ENCODE results near the gene DAW1. TPM values are rescaled to one million over a fixed set of nuclear protein-coding genes. Genes with fewer than 3 reads are reported as not detected.

DAW1 gene, protein sequence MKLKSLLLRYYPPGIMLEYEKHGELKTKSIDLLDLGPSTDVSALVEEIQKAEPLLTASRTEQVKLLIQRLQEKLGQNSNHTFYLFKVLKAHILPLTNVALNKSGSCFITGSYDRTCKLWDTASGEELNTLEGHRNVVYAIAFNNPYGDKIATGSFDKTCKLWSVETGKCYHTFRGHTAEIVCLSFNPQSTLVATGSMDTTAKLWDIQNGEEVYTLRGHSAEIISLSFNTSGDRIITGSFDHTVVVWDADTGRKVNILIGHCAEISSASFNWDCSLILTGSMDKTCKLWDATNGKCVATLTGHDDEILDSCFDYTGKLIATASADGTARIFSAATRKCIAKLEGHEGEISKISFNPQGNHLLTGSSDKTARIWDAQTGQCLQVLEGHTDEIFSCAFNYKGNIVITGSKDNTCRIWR
- total RNA-seq, result not detected
- polyA plus RNA-seq (ENCODE audit: insufficient read depth in 1 of 8, insufficient read length in 8 of 8, low replicate concordance in 1 of 8), result under 1 TPM in 4 of 8 donors, not detected in 4; 0.05 to 0.36 (median 0.09) TPM
- long read RNA-seq, donor 1, result 0 reads
- long read RNA-seq, donor 2, result 0 reads
- long read RNA-seq, donor 3, result 0 reads
- long read RNA-seq, donor 4, result 0 reads
- long read RNA-seq, donor 5, result 0 reads
- long read RNA-seq, donor 6, result 0 reads
- long read RNA-seq, donor 7, result 0 reads
- long read RNA-seq, donor 8, result 0 reads
- long read RNA-seq, donor 9, result 0 reads
- long read RNA-seq, donor 10, result 0 reads
- long read RNA-seq, donor 11, result 0 reads

DNA sequence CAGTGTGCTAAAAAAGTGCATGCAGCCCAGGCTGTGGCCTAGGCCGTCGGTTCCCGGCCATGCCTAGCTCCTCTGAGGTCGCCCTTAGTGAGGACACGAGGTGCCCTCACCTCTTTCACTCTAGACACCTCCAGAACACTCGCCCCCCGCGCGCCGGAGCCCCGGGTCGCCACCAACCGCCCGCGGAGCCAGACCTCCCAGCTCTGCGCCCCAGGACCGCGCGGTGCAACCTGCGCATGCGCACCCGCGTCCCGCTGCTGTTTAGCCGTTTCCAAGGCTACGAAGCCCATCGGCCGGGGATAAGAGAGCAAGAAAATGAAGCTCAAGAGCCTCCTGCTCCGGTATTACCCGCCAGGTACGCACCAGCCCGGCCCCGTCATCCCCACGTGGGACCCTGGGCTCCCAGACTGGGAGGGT, at the start of gene DAW1:
Gene DAW1 (plus strand): TSS at position 257 of the 417 bp plus-strand sequence. CDS start 59 bp downstream, at position 316.
- DNase-seq, result peak; percentile 78

DNA sequence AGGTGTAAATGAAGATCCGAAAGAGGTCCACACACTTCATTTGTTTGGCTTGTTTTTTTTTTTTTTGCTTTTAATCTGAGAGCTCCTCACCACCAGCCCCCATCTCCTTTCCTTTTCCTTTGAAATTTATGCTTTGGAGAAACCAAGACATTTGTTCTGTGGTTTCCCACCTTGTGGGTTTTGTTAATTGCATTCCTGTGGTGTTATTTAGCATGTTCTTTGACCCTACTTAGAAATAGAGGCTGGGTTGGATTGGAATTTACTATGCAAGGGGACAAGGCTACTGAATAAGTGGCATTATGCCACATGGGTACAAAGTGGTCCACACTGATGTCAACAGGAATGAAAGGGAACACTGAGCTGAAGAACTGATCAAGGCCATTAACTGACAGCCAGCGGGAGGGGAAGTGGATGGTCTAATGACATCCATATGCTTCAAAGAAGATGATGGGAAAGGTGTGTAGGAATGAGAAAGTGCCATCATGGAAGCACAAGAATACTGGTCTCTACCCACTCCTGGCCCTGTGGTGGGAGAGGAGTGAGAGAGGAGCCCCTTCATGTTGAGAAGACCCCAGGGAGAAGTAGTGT, 48.9 kb upstream of the DAW1 start:
- DNase-seq, result no peak
- Histone ChIP-seq H3K27me3 (ENCODE audit: control insufficient read depth, insufficient read depth, low read length) (no peaks in the 10 kb centered on the region), H3K4me1 (ENCODE audit: control insufficient read depth, insufficient read depth, low read length) (no peaks in the 10 kb centered on the region), H3K4me3 (ENCODE audit: low read length) (no peak overlapping the region), H3K36me3 (ENCODE audit: control insufficient read depth, insufficient read depth, low read length) (no peaks in the 10 kb centered on the region), H3K27ac (ENCODE audit: low read length) (no peak overlapping the region), H3K9me3 (replicated peaks; ENCODE audit: control insufficient read depth, low read depth, low read length) (no peaks in the 10 kb centered on the region)
- no CpG with 5 or more reads among the region's 2 CpGs for WGBS (ENCODE audit: insufficient coverage)

More for the DNA sequence above, at the start of gene DAW1:
- H3K36me3 ChIP-seq (ENCODE audit: control insufficient read depth, insufficient read depth, low read length), result no peaks in the 10 kb centered on the region
- H3K4me3 ChIP-seq (ENCODE audit: low read length), result peak within 1 kb of the TSS; percentile 25
- WGBS (ENCODE audit: insufficient coverage), result 2% methylated on average over 24 of the region's 34 CpGs
- H3K27me3 ChIP-seq (ENCODE audit: control insufficient read depth, insufficient read depth, low read length), result peaks cover 8% of the 10 kb centered on the region
- no peak within 1 kb of the TSS for H3K27ac ChIP-seq (ENCODE audit: low read length)
- H3K9me3 ChIP-seq (replicated peaks; ENCODE audit: control insufficient read depth, low read depth, low read length), result no peaks in the 10 kb centered on the region
- peaks cover 4% of the 10 kb centered on the region for H3K4me1 ChIP-seq (ENCODE audit: control insufficient read depth, insufficient read depth, low read length)

DNA sequence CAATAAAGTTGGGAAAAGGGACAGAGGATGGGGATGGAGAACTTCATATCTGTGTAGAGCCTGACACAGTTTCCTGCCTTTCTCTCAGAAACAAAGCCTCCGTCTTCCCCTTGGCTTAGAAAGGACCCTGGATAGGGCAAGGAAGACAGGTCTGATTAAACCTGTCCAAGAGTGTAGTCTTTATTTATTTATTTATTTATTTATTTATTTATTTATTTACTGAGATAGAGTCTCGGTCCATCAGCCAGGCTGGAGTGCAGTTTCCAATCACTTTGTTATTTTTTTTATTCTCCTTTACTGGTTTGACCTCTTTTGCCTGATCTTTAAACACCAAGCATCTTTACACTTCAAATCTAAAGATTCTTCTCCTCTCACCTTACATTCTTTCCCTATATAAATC, 47.5 kb upstream of the DAW1 start:
- WGBS (ENCODE audit: insufficient coverage), result no CpG with 5 or more reads among the region's 2 CpGs
- no peak for DNase-seq
- H3K27me3 ChIP-seq (ENCODE audit: control insufficient read depth, insufficient read depth, low read length), result no peaks in the 10 kb centered on the region
- no peaks in the 10 kb centered on the region for H3K9me3 ChIP-seq (replicated peaks; ENCODE audit: control insufficient read depth, low read depth, low read length)
- no peaks in the 10 kb centered on the region for H3K4me1 ChIP-seq (ENCODE audit: control insufficient read depth, insufficient read depth, low read length)
- H3K4me3 ChIP-seq (ENCODE audit: low read length), result no peak overlapping the region
- no peaks in the 10 kb centered on the region for H3K36me3 ChIP-seq (ENCODE audit: control insufficient read depth, insufficient read depth, low read length)
- no peak overlapping the region for H3K27ac ChIP-seq (ENCODE audit: low read length)

DNA sequence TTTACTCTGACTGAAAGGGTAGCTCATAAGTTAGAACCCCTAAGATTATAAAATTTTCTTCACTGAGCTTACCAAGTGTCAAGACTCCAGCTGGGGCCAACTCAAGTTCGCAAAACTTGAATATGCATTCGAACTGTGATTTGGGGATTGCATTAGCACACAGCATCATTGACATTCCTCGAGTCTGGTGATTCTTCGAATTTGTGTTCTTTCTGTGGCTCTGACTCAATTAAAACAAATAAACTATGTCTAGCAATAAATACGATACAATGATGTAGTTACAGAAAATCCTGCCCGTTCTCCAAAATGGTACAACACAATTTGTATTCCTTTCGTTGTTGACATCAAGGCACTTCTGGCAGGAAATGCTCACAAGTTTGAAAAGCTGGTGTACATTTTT, 46.7 kb upstream of the DAW1 start:
- Histone ChIP-seq H3K9me3 (replicated peaks; ENCODE audit: control insufficient read depth, low read depth, low read length) (no peaks in the 10 kb centered on the region), H3K36me3 (ENCODE audit: control insufficient read depth, insufficient read depth, low read length) (no peaks in the 10 kb centered on the region), H3K4me1 (ENCODE audit: control insufficient read depth, insufficient read depth, low read length) (no peaks in the 10 kb centered on the region), H3K4me3 (ENCODE audit: low read length) (no peak overlapping the region), H3K27me3 (ENCODE audit: control insufficient read depth, insufficient read depth, low read length) (no peaks in the 10 kb centered on the region), H3K27ac (ENCODE audit: low read length) (no peak overlapping the region)
- DNase-seq, result no peak
- 84% methylated on average over 4 of the region's 7 CpGs for WGBS (ENCODE audit: insufficient coverage)

DNA sequence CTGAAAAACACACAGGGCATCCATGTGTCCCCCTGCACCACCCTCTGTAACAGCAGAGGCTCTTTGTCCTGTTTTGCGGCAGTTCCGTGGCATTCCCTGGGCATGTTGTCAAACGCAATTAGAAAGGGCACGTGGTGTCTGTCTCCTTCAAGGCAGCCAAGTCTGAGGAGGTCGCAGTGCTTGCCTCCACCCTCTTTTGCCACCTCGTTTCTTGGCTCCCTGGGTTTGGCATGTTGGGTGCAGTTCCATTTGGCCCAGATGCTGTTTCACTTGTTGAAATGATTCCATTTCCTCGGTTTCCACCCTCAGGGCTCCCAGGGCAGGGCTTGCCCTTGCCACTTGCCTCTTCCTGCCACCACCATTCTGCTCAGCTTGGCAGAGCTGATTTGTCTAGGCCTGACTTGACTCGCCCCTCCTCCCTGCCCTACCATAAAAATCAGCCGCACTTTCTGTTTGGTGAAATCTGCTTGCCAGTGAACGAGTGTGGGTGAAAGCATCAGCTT, 45.4 kb upstream of the DAW1 start:
- H3K4me3 ChIP-seq (ENCODE audit: low read length), result no peak overlapping the region
- H3K9me3 ChIP-seq (replicated peaks; ENCODE audit: control insufficient read depth, low read depth, low read length), result no peaks in the 10 kb centered on the region
- no peak for DNase-seq
- WGBS (ENCODE audit: insufficient coverage), result 54% methylated on average over 8 of the region's 10 CpGs
- no peaks in the 10 kb centered on the region for H3K4me1 ChIP-seq (ENCODE audit: control insufficient read depth, insufficient read depth, low read length)
- H3K36me3 ChIP-seq (ENCODE audit: control insufficient read depth, insufficient read depth, low read length), result no peaks in the 10 kb centered on the region
- H3K27ac ChIP-seq (ENCODE audit: low read length), result no peak overlapping the region
- H3K27me3 ChIP-seq (ENCODE audit: control insufficient read depth, insufficient read depth, low read length), result no peaks in the 10 kb centered on the region

DNA sequence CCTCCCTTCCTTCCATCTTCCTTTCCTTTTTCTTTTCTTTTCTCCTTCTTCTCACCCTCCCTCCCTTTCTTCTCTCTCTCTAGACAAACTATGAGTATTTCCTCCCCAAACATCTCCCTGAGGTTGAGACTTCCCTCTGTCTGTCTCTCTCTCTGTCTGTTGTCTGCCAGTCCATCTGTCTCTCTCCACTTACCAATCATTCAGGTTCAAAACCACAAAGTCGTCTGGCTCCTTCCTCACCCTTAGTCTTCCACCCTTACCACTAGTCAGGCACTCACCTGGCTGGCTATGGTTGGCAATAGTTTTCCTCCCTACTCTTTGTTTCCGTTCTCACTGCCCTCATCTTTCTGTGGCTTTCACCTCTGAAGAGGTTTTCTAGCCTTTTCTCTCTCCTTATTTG, 44.9 kb upstream of the DAW1 start:
- Histone ChIP-seq H3K36me3 (ENCODE audit: control insufficient read depth, insufficient read depth, low read length) (no peaks in the 10 kb centered on the region), H3K4me3 (ENCODE audit: low read length) (no peak overlapping the region)

DNA sequence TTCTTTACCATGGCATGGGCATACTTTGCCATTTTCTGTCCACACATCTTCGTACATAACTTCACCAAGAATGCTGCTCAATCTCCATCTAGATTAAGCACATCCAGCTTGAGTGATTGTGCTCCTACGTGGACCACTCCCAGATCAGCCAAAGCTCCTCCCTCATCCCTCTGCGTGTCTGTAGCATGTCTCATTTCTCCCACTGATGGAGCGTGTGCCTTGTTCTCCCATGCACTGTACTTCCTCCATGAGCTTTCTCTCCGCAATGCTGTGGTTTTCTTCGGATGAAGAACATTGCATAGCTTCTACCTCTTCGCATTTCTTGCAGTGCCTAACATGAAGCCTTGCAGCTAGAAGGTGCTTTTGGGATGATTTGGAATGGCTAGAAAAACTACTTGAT, 44.3 kb upstream of the DAW1 start:
- Histone ChIP-seq H3K36me3 (ENCODE audit: control insufficient read depth, insufficient read depth, low read length) (no peaks in the 10 kb centered on the region), H3K4me1 (ENCODE audit: control insufficient read depth, insufficient read depth, low read length) (no peaks in the 10 kb centered on the region), H3K9me3 (replicated peaks; ENCODE audit: control insufficient read depth, low read depth, low read length) (no peaks in the 10 kb centered on the region), H3K27me3 (ENCODE audit: control insufficient read depth, insufficient read depth, low read length) (no peaks in the 10 kb centered on the region), H3K4me3 (ENCODE audit: low read length) (no peak overlapping the region), H3K27ac (ENCODE audit: low read length) (no peak overlapping the region)
- DNase-seq, result no peak
- 85% methylated on average over 3 of the region's 7 CpGs for WGBS (ENCODE audit: insufficient coverage)

More for the DNA sequence above, 44.9 kb upstream of the DAW1 start:
- Histone ChIP-seq H3K27me3 (ENCODE audit: control insufficient read depth, insufficient read depth, low read length) (no peaks in the 10 kb centered on the region), H3K27ac (ENCODE audit: low read length) (no peak overlapping the region), H3K9me3 (replicated peaks; ENCODE audit: control insufficient read depth, low read depth, low read length) (no peaks in the 10 kb centered on the region), H3K4me1 (ENCODE audit: control insufficient read depth, insufficient read depth, low read length) (no peaks in the 10 kb centered on the region)
- WGBS (ENCODE audit: insufficient coverage), result 15% methylated on average over 2 of the region's 2 CpGs
- DNase-seq, result no peak

DNA sequence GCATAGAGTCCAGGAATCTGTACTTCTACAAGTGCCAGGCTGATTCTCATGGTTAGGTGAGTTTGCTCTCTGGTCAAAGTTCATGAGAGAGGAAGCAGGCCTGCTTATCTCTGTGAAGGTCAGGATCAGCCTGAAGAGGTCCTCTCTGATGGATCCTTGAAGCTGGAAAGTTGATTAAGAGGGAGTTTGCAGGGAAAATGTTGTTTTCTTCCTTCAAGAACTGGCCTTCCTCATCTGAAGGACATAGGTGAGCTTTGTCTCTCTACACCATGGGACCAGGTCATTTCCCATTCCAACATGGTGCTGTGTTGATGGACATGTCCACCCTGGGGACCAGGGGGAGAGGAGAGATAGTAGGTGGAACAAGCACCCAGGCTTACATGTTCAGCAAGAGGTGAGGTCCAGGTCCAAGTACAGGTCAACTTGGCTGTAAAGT, 42.9 kb upstream of the DAW1 start:
- no peaks in the 10 kb centered on the region for H3K9me3 ChIP-seq (replicated peaks; ENCODE audit: control insufficient read depth, low read depth, low read length)
- no peaks in the 10 kb centered on the region for H3K36me3 ChIP-seq (ENCODE audit: control insufficient read depth, insufficient read depth, low read length)
- no peaks in the 10 kb centered on the region for H3K4me1 ChIP-seq (ENCODE audit: control insufficient read depth, insufficient read depth, low read length)
- no peak overlapping the region for H3K27ac ChIP-seq (ENCODE audit: low read length)
- H3K4me3 ChIP-seq (ENCODE audit: low read length), result no peak overlapping the region
- no peak for DNase-seq
- no peaks in the 10 kb centered on the region for H3K27me3 ChIP-seq (ENCODE audit: control insufficient read depth, insufficient read depth, low read length)

DNA sequence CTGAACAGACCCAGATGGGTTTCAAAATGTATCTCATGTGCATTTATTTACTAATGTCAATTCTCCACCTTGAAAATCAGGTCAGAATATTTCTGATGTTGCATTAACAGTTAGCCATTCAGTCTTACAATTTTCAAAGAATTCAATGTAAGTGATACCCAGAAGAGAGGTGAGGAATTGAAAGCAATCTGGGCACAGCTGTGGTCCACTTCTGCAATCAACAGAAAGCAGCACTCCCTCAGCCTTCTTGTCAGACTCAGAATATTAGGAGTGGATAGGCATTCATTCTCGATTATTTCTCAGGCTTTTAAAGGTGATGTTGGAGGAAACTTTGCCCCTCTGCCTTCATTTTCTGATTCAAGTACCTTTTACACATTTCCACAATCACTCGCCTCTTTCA, 42.1 kb upstream of the DAW1 start:
- Histone ChIP-seq H3K4me1 (ENCODE audit: control insufficient read depth, insufficient read depth, low read length) (no peaks in the 10 kb centered on the region), H3K27ac (ENCODE audit: low read length) (no peak overlapping the region), H3K27me3 (ENCODE audit: control insufficient read depth, insufficient read depth, low read length) (no peaks in the 10 kb centered on the region), H3K4me3 (ENCODE audit: low read length) (no peak overlapping the region), H3K36me3 (ENCODE audit: control insufficient read depth, insufficient read depth, low read length) (no peaks in the 10 kb centered on the region), H3K9me3 (replicated peaks; ENCODE audit: control insufficient read depth, low read depth, low read length) (no peaks in the 10 kb centered on the region)
- DNase-seq, result no peak
- WGBS (ENCODE audit: insufficient coverage), result 88% methylated on average over 1 of the region's 2 CpGs

DNA sequence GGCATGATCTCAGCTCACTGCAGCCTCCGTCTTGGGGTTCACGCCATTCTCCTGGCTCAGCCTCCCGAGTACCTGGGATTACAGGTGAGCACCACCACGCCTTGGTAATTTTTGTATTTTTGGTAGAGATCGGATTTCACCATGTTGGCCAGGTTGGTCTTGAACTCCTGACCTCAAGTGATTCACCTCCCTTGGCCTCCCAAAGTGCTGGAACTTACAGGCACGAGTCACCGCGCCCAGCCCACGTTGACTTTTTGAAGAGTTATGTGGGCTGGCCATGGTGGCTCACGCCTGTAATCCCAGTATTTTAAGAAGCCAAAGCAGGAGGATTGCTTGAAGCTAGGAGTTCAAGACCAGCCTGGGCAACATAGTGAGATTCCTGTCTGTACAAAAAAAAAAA, 37.0 kb upstream of the DAW1 start:
- Histone ChIP-seq H3K36me3 (ENCODE audit: control insufficient read depth, insufficient read depth, low read length) (no peaks in the 10 kb centered on the region), H3K27ac (ENCODE audit: low read length) (no peak overlapping the region), H3K4me1 (ENCODE audit: control insufficient read depth, insufficient read depth, low read length) (no peaks in the 10 kb centered on the region), H3K4me3 (ENCODE audit: low read length) (no peak overlapping the region), H3K9me3 (replicated peaks; ENCODE audit: control insufficient read depth, low read depth, low read length) (no peaks in the 10 kb centered on the region), H3K27me3 (ENCODE audit: control insufficient read depth, insufficient read depth, low read length) (no peaks in the 10 kb centered on the region)
- DNase-seq, result no peak
- 87% methylated on average over 7 of the region's 10 CpGs for WGBS (ENCODE audit: insufficient coverage)
